Large intestine (tissue), 3 donors: ENCODE results near the gene RFC5. TPM values are rescaled to one million over a fixed set of nuclear protein-coding genes. Genes with fewer than 3 reads are reported as not detected.
"Not testable (repeated sequence)": the region's sequence is repeated elsewhere in the genome, so short reads cannot be mapped to it uniquely, and the experiment has no call there.

Experiments
- DNase-seq, 2 donors: peaks; one replicate each; pipeline versions ENCODE4 v3.0.0 to v3.0.0-alpha.2; 2013
- H3K27ac ChIP-seq: one replicate; pipeline ENCODE4 v1.5.1; 2013; ENCODE audit warnings: low read length
- H3K27me3 ChIP-seq: 2 replicates; pipeline ENCODE4 v1.6.1; 2013; ENCODE audit warnings: low read length; ENCODE audit not compliant: control insufficient read depth, insufficient read depth
- H3K36me3 ChIP-seq: 2 replicates; pipeline ENCODE4 v1.6.1; 2013; ENCODE audit warnings: low read length; ENCODE audit not compliant: control insufficient read depth, insufficient read depth
- H3K4me1 ChIP-seq: one replicate; pipeline ENCODE4 v1.6.1; 2013; ENCODE audit warnings: low read length; ENCODE audit not compliant: control insufficient read depth, insufficient read depth
- H3K4me3 ChIP-seq: one replicate; pipeline ENCODE4 v1.5.1; 2013; ENCODE audit warnings: low read length
- H3K9me3 ChIP-seq: one replicate; pipeline ENCODE4 v1.6.1; 2013; ENCODE audit warnings: mild to moderate bottlenecking, low read depth, low read length, moderate library complexity; ENCODE audit not compliant: control insufficient read depth
- WGBS: methylation state at CpG from one replicate; pipeline ENCODE4 v1.1.5; 2013; ENCODE audit warnings: low lambda C conversion rate; ENCODE audit not compliant: insufficient coverage; 5-methylcytosine and 5-hydroxymethylcytosine counted together
- polyA plus RNA-seq: library from polyadenylated mRNA; unstranded; fragments of 120-200 nt; gene quantifications from one replicate; pipeline ENCODE4 v1.2.1, GENCODE V29; 2013

The RFC5 gene
- polyA plus RNA-seq, 1 donor = 22.2 TPM

DNA sequence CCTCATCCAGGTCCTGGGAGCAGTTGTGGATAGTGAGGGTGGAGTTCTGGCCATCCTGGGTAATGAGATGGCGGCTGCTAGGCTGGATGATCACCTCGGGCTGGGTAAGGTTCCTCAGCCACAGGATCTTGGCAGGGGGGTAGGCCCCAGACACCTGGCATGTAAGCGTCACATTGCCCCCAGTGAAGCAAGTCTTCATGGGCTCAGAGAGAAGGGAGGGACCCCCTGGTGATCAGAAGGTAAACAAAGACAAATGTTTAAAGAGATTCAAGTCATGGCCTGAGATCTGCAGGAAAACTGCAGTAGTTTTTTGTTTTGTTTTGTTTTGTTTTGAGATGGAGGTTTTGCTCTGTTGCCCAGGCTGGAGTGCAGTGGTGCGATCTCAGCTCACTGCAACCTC is 57.3 kb downstream of the RFC5 start:
- no peaks in the 10 kb centered on the region for H3K9me3 ChIP-seq
- DNase-seq = no peak
- no peak overlapping the region for H3K4me3 ChIP-seq
- no peaks in the 10 kb centered on the region for H3K27me3 ChIP-seq
- no peak overlapping the region for H3K27ac ChIP-seq
- 100% methylated on average over 1 of the region's 4 CpGs for WGBS
- H3K4me1 ChIP-seq = no peaks in the 10 kb centered on the region
- peaks cover 17% of the 10 kb centered on the region for H3K36me3 ChIP-seq

DNA sequence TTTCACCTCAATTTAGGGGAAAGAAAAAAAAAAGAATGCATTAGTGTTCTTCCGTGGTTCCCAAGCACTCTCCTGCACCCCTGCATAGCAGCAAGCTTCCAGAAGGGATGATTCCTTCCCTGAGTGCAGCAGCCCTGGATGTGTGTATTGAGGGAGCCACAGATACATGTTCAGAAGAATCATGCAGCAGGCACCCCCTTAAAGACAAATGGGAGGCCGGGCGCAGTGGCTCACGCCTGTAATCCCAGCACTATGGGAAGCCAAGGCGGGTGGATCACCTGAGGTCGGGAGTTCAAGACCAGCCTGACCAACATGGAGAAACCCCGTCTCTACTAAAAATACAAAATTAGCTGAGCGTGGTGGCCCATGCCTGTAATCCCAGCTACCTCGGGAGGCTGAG is 65.0 kb downstream of the RFC5 start:
- H3K9me3 ChIP-seq, DNase-seq, H3K4me3 ChIP-seq, H3K4me1 ChIP-seq, H3K27ac ChIP-seq, H3K27me3 ChIP-seq: not testable (repeated sequence)
- peaks cover 24% of the 10 kb centered on the region for H3K36me3 ChIP-seq
- WGBS = no CpG with 5 or more reads among the region's 9 CpGs

Other genes starting within 250 kb of the RFC5 start
- gene KSR2, start 47.7 kb upstream of the RFC5 start, polyA plus RNA-seq = 0.61 TPM
- 68.1 TPM for gene WSB2, start 44.5 kb downstream of the RFC5 start, polyA plus RNA-seq
- 19.6 TPM for gene VSIG10, start 87.3 kb downstream of the RFC5 start, polyA plus RNA-seq
- gene PEBP1, start 119.4 kb downstream of the RFC5 start, polyA plus RNA-seq = 252 TPM